ENCODE measurements around the gene TRIM33. TPM values are rescaled to one million over a fixed set of nuclear protein-coding genes. Genes with fewer than 3 reads are reported as not detected.
A peak's percentile ranks its signal among the peaks of the same experiment; 100 is the strongest.
"Not testable (repeated sequence)": the region's sequence is repeated elsewhere in the genome, so short reads cannot be mapped to it uniquely, and the experiment has no call there.

Gene TRIM33
- total RNA-seq, 1 donor from 2014 or later, result 14.5 TPM

- no peak for DNase-seq (ENCODE audit: missing footprints)
- intact Hi-C loops (cut with DNase I), result no loop called here
- no peak for ATAC-seq
These were observed 131.6 kb downstream of the TRIM33 start for GRCh38 chr1:114379358-114379757.

GRCh38 chr1:114377356-114377755 is 133.6 kb downstream of the TRIM33 start:
- intact Hi-C loops (cut with DNase I), result no loop called here
- ATAC-seq, result no peak
- DNase-seq (ENCODE audit: missing footprints), result no peak

- DNase-seq (ENCODE audit: missing footprints), result no peak
- ATAC-seq, result no peak
- intact Hi-C loops (cut with DNase I), result no loop called here
These were observed 141.1 kb downstream of the TRIM33 start for GRCh38 chr1:114369930-114370329.

- ATAC-seq; intact Hi-C loops (cut with DNase I); DNase-seq (ENCODE audit: missing footprints): not testable (repeated sequence)
These were observed 141.6 kb downstream of the TRIM33 start for GRCh38 chr1:114369266-114369919.

GRCh38 chr1:114368560-114369255 is 142.3 kb downstream of the TRIM33 start:
- intact Hi-C loops (cut with DNase I), result no loop called here

GRCh38 chr1:114367810-114368209 is 143.2 kb downstream of the TRIM33 start:
- DNase-seq (ENCODE audit: missing footprints), result no peak
- ATAC-seq, result no peak
- intact Hi-C loops (cut with DNase I), result no loop called here

More at GRCh38 chr1:114368560-114369255, 142.3 kb downstream of the TRIM33 start:
- ATAC-seq, result no peak
- no peak for DNase-seq (ENCODE audit: missing footprints)

GRCh38 chr1:114363230-114363629 is 147.8 kb downstream of the TRIM33 start:
- DNase-seq (ENCODE audit: missing footprints); ATAC-seq; intact Hi-C loops (cut with DNase I): not testable (repeated sequence)

- no peak for ATAC-seq
- DNase-seq (ENCODE audit: missing footprints), result no peak
- intact Hi-C loops (cut with DNase I), result no loop called here
These were observed 151.2 kb downstream of the TRIM33 start for GRCh38 chr1:114359791-114360190.

GRCh38 chr1:114355240-114355639 is 155.8 kb downstream of the TRIM33 start:
- intact Hi-C loops (cut with DNase I), result no loop called here
- ATAC-seq, result no peak

GRCh38 chr1:114353262-114353661 is 157.7 kb downstream of the TRIM33 start:
- peak; percentile 74 for DNase-seq (ENCODE audit: missing footprints)
- intact Hi-C loops (cut with DNase I), result no loop called here
- peak; percentile 80 for ATAC-seq

More at GRCh38 chr1:114355240-114355639, 155.8 kb downstream of the TRIM33 start:
- DNase-seq (ENCODE audit: missing footprints), result no peak

- no peak for DNase-seq (ENCODE audit: missing footprints)
- intact Hi-C loops (cut with DNase I), result no loop called here
- ATAC-seq, result peak; percentile 54
These were observed 158.2 kb downstream of the TRIM33 start for GRCh38 chr1:114352797-114353196.

GRCh38 chr1:114350731-114351445 is 160.1 kb downstream of the TRIM33 start:
- no peak for ATAC-seq
- intact Hi-C loops (cut with DNase I), result no loop called here
- no peak for DNase-seq (ENCODE audit: missing footprints)

- no peak for ATAC-seq
- intact Hi-C loops (cut with DNase I), result loop anchor here (5.0 kb wide), 4 partner anchors 77 to 322 kb away; partner anchors contain the start of genes DENND2C and TRIM33
- no peak for DNase-seq (ENCODE audit: missing footprints)
These were observed 161.0 kb downstream of the TRIM33 start for GRCh38 chr1:114349891-114350605.

GRCh38 chr1:114347431-114348209 is 163.4 kb downstream of the TRIM33 start:
- intact Hi-C loops (cut with DNase I), result loop anchor here (5.0 kb wide), 4 partner anchors 80 to 325 kb away; partner anchors contain the start of genes DENND2C and TRIM33
- no peak for ATAC-seq

GRCh38 chr1:114346480-114347029 is 164.4 kb downstream of the TRIM33 start:
- ATAC-seq (peak; percentile 99), DNase-seq (ENCODE audit: missing footprints) (peak; percentile 98)
- intact Hi-C loops (cut with DNase I), result loop anchor here (1.0 to 5.0 kb wide), 5 partner anchors 81 to 434 kb away; partner anchors contain the start of genes DENND2C, SIKE1 and TRIM33

More at GRCh38 chr1:114347431-114348209, 163.4 kb downstream of the TRIM33 start:
- no peak for DNase-seq (ENCODE audit: missing footprints)

GRCh38 chr1:114345930-114346479 is 165.0 kb downstream of the TRIM33 start:
- peak; percentile 55 for ATAC-seq
- intact Hi-C loops (cut with DNase I), result loop anchor here (1.0 to 5.0 kb wide), 5 partner anchors 81 to 434 kb away; partner anchors contain the start of genes DENND2C, SIKE1 and TRIM33
- no peak for DNase-seq (ENCODE audit: missing footprints)

GRCh38 chr1:114344656-114345055 is 166.3 kb downstream of the TRIM33 start:
- intact Hi-C loops (cut with DNase I), result loop anchor here (5.0 kb wide), 4 partner anchors 83 to 328 kb away; partner anchors contain the start of genes DENND2C and TRIM33
- no peak for DNase-seq (ENCODE audit: missing footprints)

More at GRCh38 chr1:114344656-114345055, 166.3 kb downstream of the TRIM33 start:
- ATAC-seq, result no peak
